H9 (cell line): ENCODE data around the gene TMEM97. TPM values are rescaled to one million over a fixed set of nuclear protein-coding genes. Genes with fewer than 3 reads are reported as not detected.

Experiments
- DNase-seq: peaks from one replicate; pipeline ENCODE4 v3.0.0-alpha.2; 2017
- H2AFZ ChIP-seq: one replicate; pipeline ENCODE4 v1.6.1; 2013; ENCODE audit warnings: mild to moderate bottlenecking, low read length, control low read depth, moderate library complexity
- H2AK5ac ChIP-seq: 2 replicates; pipeline ENCODE4 v1.6.1; 2013; ENCODE audit warnings: low read length, control low read depth, mixed read lengths; ENCODE audit not compliant: insufficient read length
- H2BK120ac ChIP-seq: one replicate; pipeline ENCODE4 v1.6.1; 2013; ENCODE audit warnings: low read depth, mild to moderate bottlenecking, low read length, control low read depth, inconsistent platforms; ENCODE audit not compliant: poor library complexity, severe bottlenecking
- H2BK12ac ChIP-seq: 2 replicates; pipeline ENCODE4 v1.6.1; 2013; ENCODE audit warnings: low read length, control low read depth, mixed read lengths, low read depth; ENCODE audit not compliant: insufficient read length
- H2BK15ac ChIP-seq: 2 replicates; pipeline ENCODE4 v1.6.1; 2013; ENCODE audit warnings: low read depth, low read length, control low read depth
- H2BK20ac ChIP-seq: one replicate; pipeline ENCODE4 v1.6.1; 2013; ENCODE audit warnings: low read depth, mild to moderate bottlenecking, low read length, control low read depth, inconsistent platforms; ENCODE audit not compliant: poor library complexity, severe bottlenecking
- H2BK5ac ChIP-seq: 2 replicates; pipeline ENCODE4 v1.6.1; 2013; ENCODE audit warnings: low read length, control low read depth, mixed read lengths; ENCODE audit not compliant: insufficient read length
- H3K14ac ChIP-seq: 2 replicates; pipeline ENCODE4 v1.6.1; 2013; ENCODE audit warnings: low read length, control low read depth; ENCODE audit not compliant: insufficient read depth
- H3K18ac ChIP-seq: 2 replicates; pipeline ENCODE4 v1.6.1; 2013; ENCODE audit warnings: low read depth, mild to moderate bottlenecking, mixed read lengths, low read length, control low read depth; ENCODE audit not compliant: insufficient read length
- H3K23ac ChIP-seq: 2 replicates; pipeline ENCODE4 v1.6.1; 2013; ENCODE audit warnings: low read length, control low read depth, mixed read lengths, low read depth; ENCODE audit not compliant: insufficient read length
- H3K23me2 ChIP-seq: 2 replicates; pipeline ENCODE4 v1.6.1; 2013; ENCODE audit warnings: low read depth, mild to moderate bottlenecking, mixed read lengths, low read length, control low read depth; ENCODE audit not compliant: insufficient read length, poor library complexity, severe bottlenecking
- H3K27ac ChIP-seq: 2 replicates; pipeline ENCODE4 v1.5.1; 2013; ENCODE audit warnings: low read length, control low read depth, mixed read lengths, low read depth; ENCODE audit not compliant: insufficient read length
- H3K27me3 ChIP-seq: 2 replicates; pipeline ENCODE4 v1.6.1; 2013; ENCODE audit warnings: low read length, control low read depth, inconsistent platforms; ENCODE audit not compliant: insufficient read depth
- H3K4ac ChIP-seq: 2 replicates; pipeline ENCODE4 v1.6.1; 2013; ENCODE audit warnings: low read depth, mild to moderate bottlenecking, control low read depth, inconsistent platforms, low read length, moderate library complexity
- H3K4me1 ChIP-seq: 2 replicates; pipeline ENCODE4 v1.6.1; 2013; ENCODE audit warnings: low read length, control low read depth, inconsistent platforms; ENCODE audit not compliant: insufficient read depth
- H3K4me2 ChIP-seq: 2 replicates; pipeline ENCODE4 v1.6.1; 2013; ENCODE audit warnings: low read length, control low read depth, mixed read lengths; ENCODE audit not compliant: insufficient read length, insufficient read depth
- H3K56ac ChIP-seq: 2 replicates; pipeline ENCODE4 v1.6.1; 2013; ENCODE audit warnings: low read depth, mild to moderate bottlenecking, mixed read lengths, low read length, control low read depth; ENCODE audit not compliant: insufficient read length
- H3K79me1 ChIP-seq: 2 replicates; pipeline ENCODE4 v1.6.1; 2013; ENCODE audit warnings: low read depth, mild to moderate bottlenecking, moderate library complexity, low read length, control low read depth, inconsistent platforms; ENCODE audit not compliant: insufficient read depth, poor library complexity, severe bottlenecking
- H3K79me2 ChIP-seq: 2 replicates; pipeline ENCODE4 v1.6.1; 2013; ENCODE audit warnings: low read length, control low read depth, inconsistent platforms; ENCODE audit not compliant: insufficient read depth
- H3K9ac ChIP-seq: 2 replicates; pipeline ENCODE4 v1.6.1; 2013; ENCODE audit warnings: low read length, control low read depth, mixed read lengths; ENCODE audit not compliant: insufficient read length; ENCODE audit errors: extremely low read depth
- H3K9me3 ChIP-seq: one replicate; pipeline ENCODE4 v1.6.1; 2013; ENCODE audit warnings: low read depth, low read length, inconsistent platforms; ENCODE audit not compliant: control insufficient read depth
- H3T11ph ChIP-seq: one replicate; pipeline ENCODE4 v1.6.1; 2013; ENCODE audit warnings: mild to moderate bottlenecking, low read length, control low read depth, inconsistent platforms
- H4K20me1 ChIP-seq: one replicate; pipeline ENCODE4 v1.6.1; 2013; ENCODE audit not compliant: control insufficient read depth, insufficient read length, insufficient read depth
- H4K5ac ChIP-seq: 2 replicates; pipeline ENCODE4 v1.6.1; 2013; ENCODE audit warnings: low read depth, mild to moderate bottlenecking, mixed read lengths, low read length, control low read depth; ENCODE audit not compliant: insufficient read length
- H4K8ac ChIP-seq: replicated peaks from 2 replicates; pipeline ENCODE4 v1.6.1; 2013; ENCODE audit warnings: low read length, control low read depth, mixed read lengths, low read depth; ENCODE audit not compliant: insufficient read length
- H4K91ac ChIP-seq: 2 replicates; pipeline ENCODE4 v1.6.1; 2013; ENCODE audit warnings: low read depth, mild to moderate bottlenecking, moderate library complexity, mixed read lengths, low read length, control low read depth; ENCODE audit not compliant: insufficient read length
- H3K27ac Mint-ChIP-seq, 3 experiments: 2 replicates in 2 of 3; 3 replicates in 1 of 3; pipeline ENCODE4 v1.8.0; 2020 to 2021; ENCODE audit warnings: mixed read lengths in 3 of 3, mild to moderate bottlenecking in 1 of 3, moderate library complexity in 1 of 3
- H3K27me3 Mint-ChIP-seq: 2 replicates; pipeline ENCODE4 v1.8.0; 2021; ENCODE audit warnings: low read depth, mild to moderate bottlenecking, moderate library complexity, mixed read lengths
- H3K36me3 Mint-ChIP-seq, 3 experiments: 2 replicates in 2 of 3; 3 replicates in 1 of 3; pipeline ENCODE4 v1.8.0; 2020 to 2021; ENCODE audit warnings: low read depth in 3 of 3, mixed read lengths in 3 of 3; ENCODE audit not compliant: insufficient read depth in 1 of 3
- H3K4me1 Mint-ChIP-seq, 2 experiments: 2 replicates each; pipeline ENCODE4 v1.8.0; 2020; ENCODE audit warnings: mixed read lengths in 2 of 2
- H3K4me3 Mint-ChIP-seq, 2 experiments: 2 replicates in 1 of 2; 3 replicates in 1 of 2; pipeline ENCODE4 v1.8.0; 2020 to 2021; ENCODE audit warnings: mild to moderate bottlenecking in 2 of 2, mixed read lengths in 2 of 2, moderate library complexity in 1 of 2
- H3K9me3 Mint-ChIP-seq, 2 experiments: 2 replicates in 1 of 2; 3 replicates in 1 of 2; pipeline ENCODE4 v1.8.0; 2020; ENCODE audit warnings: mild to moderate bottlenecking in 2 of 2, mixed read lengths in 2 of 2, moderate library complexity in 1 of 2
- WGBS: extraction: QIAGEN DNeasy Blood & Tissue Kit; methylation state at CpG from one replicate; pipeline ENCODE4 v1.1.7; 2013; ENCODE audit warnings: missing lambda C conversion rate, low lambda C conversion rate, mixed read lengths; ENCODE audit not compliant: insufficient read length; ENCODE audit errors: extremely low coverage; 5-methylcytosine and 5-hydroxymethylcytosine counted together
- total RNA-seq: library from RNA; stranded (reverse); gene quantifications from 2 replicates; pipeline ENCODE4 v1.2.1, GENCODE V29; 2021
- TF ChIP-seq, protein P1 (sequence below): fragments of 200-600 bp; sonication (generic); conservative IDR thresholded peaks from 3 replicates; pipeline ENCODE4 v1.8.0; 2021; ENCODE audit warnings: antibody characterized with exemption, mild to moderate bottlenecking

Gene TMEM97
- total RNA-seq, 1 experiment from 2014 or later, result 116 TPM

DNA sequence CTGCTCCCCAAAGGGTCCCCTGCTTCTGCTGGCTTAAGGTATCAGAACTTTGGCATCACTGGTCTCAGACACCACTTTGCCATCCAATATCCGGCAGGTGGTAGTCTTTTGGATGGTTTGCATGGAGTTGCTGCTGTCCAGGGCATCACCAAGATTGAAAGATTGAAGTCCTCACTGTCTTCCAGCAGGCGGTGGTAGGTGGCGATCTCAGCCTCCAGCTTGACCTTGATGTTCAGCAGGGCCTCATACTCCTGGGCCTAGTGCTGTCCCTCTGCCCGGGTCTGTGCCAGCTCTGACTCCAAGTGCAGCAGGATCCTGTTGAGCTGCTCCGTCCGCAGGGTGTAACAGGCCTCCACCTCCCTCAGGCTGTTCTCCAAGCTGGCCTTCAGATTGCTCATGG is 43.0 kb upstream of the TMEM97 start:
- no peak for DNase-seq
- Histone ChIP-seq H3K27me3 (no peaks in the 10 kb centered on the region), H3K56ac (no peak overlapping the region), H2AFZ (no peak overlapping the region), H3T11ph (no peak overlapping the region), H4K8ac (no peak overlapping the region), H2BK5ac (no peak overlapping the region), H3K18ac (no peak overlapping the region), H3K4me1 (no peaks in the 10 kb centered on the region), H3K4me2 (no peak overlapping the region), H3K9ac (no peak overlapping the region), H2BK15ac (no peak overlapping the region), H4K20me1 (no peaks in the 10 kb centered on the region), H3K9me3 (no peaks in the 10 kb centered on the region), H3K27ac (no peak overlapping the region), H2AK5ac (no peak overlapping the region), H2BK20ac (no peak overlapping the region), H2BK12ac (no peak overlapping the region), H4K5ac (no peak overlapping the region), H3K79me1 (no peaks in the 10 kb centered on the region), H3K79me2 (no peaks in the 10 kb centered on the region), H3K14ac (no peak overlapping the region), H3K23me2 (no peaks in the 10 kb centered on the region), H2BK120ac (no peak overlapping the region), H3K4ac (no peak overlapping the region), H3K23ac (no peak overlapping the region), H4K91ac (no peak overlapping the region)
- Mint-ChIP-seq H3K27me3 (peaks cover 6% of the 10 kb centered on the region), H3K4me1 (peaks cover 19 to 21% of the 10 kb centered on the region in 2 experiments), H3K9me3 (peaks cover 0 to 2% of the 10 kb centered on the region in 2 experiments; a peak in 2 of 5 replicates), H3K27ac (no peak overlapping the region), H3K36me3 (no peaks in the 10 kb centered on the region), H3K4me3 (no peak overlapping the region)
- TF ChIP-seq, protein P1, sequence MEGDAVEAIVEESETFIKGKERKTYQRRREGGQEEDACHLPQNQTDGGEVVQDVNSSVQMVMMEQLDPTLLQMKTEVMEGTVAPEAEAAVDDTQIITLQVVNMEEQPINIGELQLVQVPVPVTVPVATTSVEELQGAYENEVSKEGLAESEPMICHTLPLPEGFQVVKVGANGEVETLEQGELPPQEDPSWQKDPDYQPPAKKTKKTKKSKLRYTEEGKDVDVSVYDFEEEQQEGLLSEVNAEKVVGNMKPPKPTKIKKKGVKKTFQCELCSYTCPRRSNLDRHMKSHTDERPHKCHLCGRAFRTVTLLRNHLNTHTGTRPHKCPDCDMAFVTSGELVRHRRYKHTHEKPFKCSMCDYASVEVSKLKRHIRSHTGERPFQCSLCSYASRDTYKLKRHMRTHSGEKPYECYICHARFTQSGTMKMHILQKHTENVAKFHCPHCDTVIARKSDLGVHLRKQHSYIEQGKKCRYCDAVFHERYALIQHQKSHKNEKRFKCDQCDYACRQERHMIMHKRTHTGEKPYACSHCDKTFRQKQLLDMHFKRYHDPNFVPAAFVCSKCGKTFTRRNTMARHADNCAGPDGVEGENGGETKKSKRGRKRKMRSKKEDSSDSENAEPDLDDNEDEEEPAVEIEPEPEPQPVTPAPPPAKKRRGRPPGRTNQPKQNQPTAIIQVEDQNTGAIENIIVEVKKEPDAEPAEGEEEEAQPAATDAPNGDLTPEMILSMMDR, result no peak
- WGBS, result no CpG with 5 or more reads among the region's 6 CpGs
